ENCODE results near the gene E2F8.

E2F8 gene

GRCh38 chr11:19252394-19253152, 11.8 kb upstream of the E2F8 start:
- DNase-seq: no peak

GRCh38 chr11:19251577-19251976, 10.8 kb upstream of the E2F8 start:
- DNase-seq: no peak

- DNase-seq: no peak
These were observed 6.1 kb upstream of the E2F8 start for GRCh38 chr11:19246816-19247215.

GRCh38 chr11:19245351-19245750, 4.6 kb upstream of the E2F8 start:
- no peak for DNase-seq

- DNase-seq: no peak
These were observed 3.9 kb upstream of the E2F8 start for GRCh38 chr11:19244621-19245020.

- no peak for DNase-seq
These were observed 3.3 kb upstream of the E2F8 start for GRCh38 chr11:19244084-19244483.

- no peak for DNase-seq
These were observed 2.9 kb upstream of the E2F8 start for GRCh38 chr11:19243613-19244012.

- DNase-seq: no peak
These were observed 2.4 kb upstream of the E2F8 start for GRCh38 chr11:19243143-19243542.

- DNase-seq: no peak
These were observed 1.6 kb upstream of the E2F8 start for GRCh38 chr11:19242179-19242932.

- no peak for DNase-seq
These were observed 774 bp upstream of the E2F8 start for GRCh38 chr11:19241260-19242178.

GRCh38 chr11:19239039-19239438, 1.7 kb downstream of the E2F8 start:
- DNase-seq: no peak

- DNase-seq: no peak
These were observed 2.9 kb downstream of the E2F8 start for GRCh38 chr11:19237813-19238212.

GRCh38 chr11:19237381-19237780, 3.4 kb downstream of the E2F8 start:
- no peak for DNase-seq

GRCh38 chr11:19234231-19234817, 6.4 kb downstream of the E2F8 start:
- no peak for DNase-seq

GRCh38 chr11:19232910-19233503, 7.7 kb downstream of the E2F8 start:
- no peak for DNase-seq

- DNase-seq: no peak
These were observed 11.1 kb downstream of the E2F8 start for GRCh38 chr11:19229671-19230070.

GRCh38 chr11:19228968-19229367, 11.8 kb downstream of the E2F8 start:
- no peak for DNase-seq

GRCh38 chr11:19226378-19227195, 14.2 kb downstream of the E2F8 start:
- no peak for DNase-seq

- no peak for DNase-seq
These were observed 15.2 kb downstream of the E2F8 start for GRCh38 chr11:19225581-19225980.

GRCh38 chr11:19225123-19225522, 15.6 kb downstream of the E2F8 start:
- no peak for DNase-seq

- no peak for DNase-seq
These were observed 19.6 kb downstream of the E2F8 start for GRCh38 chr11:19220903-19221724.
